ENCODE data around the gene SLC39A10. TPM values are rescaled to one million over a fixed set of nuclear protein-coding genes. Genes with fewer than 3 reads are reported as not detected.
A peak's percentile ranks its signal among the peaks of the same experiment; 100 is the strongest.

Gene SLC39A10
- total RNA-seq, 1 experiment from 2014 or later: 167 TPM

- no peak for TF ChIP-seq USF1 (CRISPR knock-in tag; IDR thresholded peaks at IDR 0.05)
Measured at GRCh38 chr2:195610717-195611116, 46.3 kb upstream of the SLC39A10 start (continued).

GRCh38 chr2:195612611-195613495, 44.2 kb upstream of the SLC39A10 start:
- Mint-ChIP-seq H3K4me1 (peaks cover 75% of the 10 kb centered on the region), H3K4me3 (peak overlapping the region; percentile 63), H3K9me3 (peaks cover 3% of the 10 kb centered on the region; the same call in 1 of the 2 replicates), H3K27ac (peak overlapping the region; percentile 99), H3K36me3 (peaks cover 11% of the 10 kb centered on the region), H3K27me3 (ENCODE audit: low read depth) (no peaks in the 10 kb centered on the region)
- CTCF ChIA-PET: interaction anchor here (1.2 to 1.3 kb wide), 2 partner anchors 36 to 47 kb away, joined by 3 to 5 read pairs; no protein-coding TSS in a partner anchor
- DNase-seq (ENCODE audit: low spot score): peak; percentile 70
- ATAC-seq: peak; percentile 97
- POLR2A ChIA-PET: interaction anchor here (0.8 to 3.1 kb wide), 4 partner anchors 11 to 44 kb away, joined by 3 to 19 read pairs (median 4); partner anchors contain the start of gene SLC39A10
- TF ChIP-seq ARID4B (CRISPR knock-in tag; IDR thresholded peaks at IDR 0.05; ENCODE audit: borderline replicate concordance) (no peak), E2F4 (CRISPR knock-in tag; IDR thresholded peaks at IDR 0.05; ENCODE audit: borderline replicate concordance, low read depth) (no peak), ATF3 (CRISPR knock-in tag; conservative IDR thresholded peaks at IDR 0.05) (no peak), E2F1 (CRISPR knock-in tag; IDR thresholded peaks at IDR 0.05) (no peak), ZNF232 (CRISPR knock-in tag; IDR thresholded peaks at IDR 0.05) (no peak), PRDM15 (CRISPR knock-in tag; IDR thresholded peaks at IDR 0.05) (no peak), ZNF532 (CRISPR knock-in tag; IDR thresholded peaks at IDR 0.05; ENCODE audit: borderline replicate concordance) (no peak), RORB (CRISPR knock-in tag; IDR thresholded peaks at IDR 0.05) (no peak), TEAD1 (CRISPR knock-in tag; IDR thresholded peaks at IDR 0.05) (peak; percentile 86), CREM (CRISPR knock-in tag; IDR thresholded peaks at IDR 0.05) (no peak), NFATC4 (CRISPR knock-in tag; IDR thresholded peaks at IDR 0.05) (no peak), FOXK1 (CRISPR knock-in tag; IDR thresholded peaks at IDR 0.05) (0 out of 2 replicates have a peak, but pooled peaks have one; percentile 23), CBFB (CRISPR knock-in tag; IDR thresholded peaks at IDR 0.05; ENCODE audit: low read depth) (no peak), OVOL2 (CRISPR knock-in tag; IDR thresholded peaks at IDR 0.05; ENCODE audit: borderline replicate concordance) (no peak)
